AG04450 (cell line): Measurements from ENCODE around the gene PLAAT4. TPM values are rescaled to one million over a fixed set of nuclear protein-coding genes. Genes with fewer than 3 reads are reported as not detected.

Experiments used
- CTCF ChIA-PET: fragments of 300-600, 350-600 bp; formaldehyde crosslinking; extraction: SDS; loops from one replicate; lab custom pipeline; 2022; ENCODE audit warnings: antibody characterized with exemption, inconsistent platforms; lab: Charles Lee
- POLR2A ChIA-PET: fragments of 350-600 bp; formaldehyde crosslinking; extraction: SDS; loops from one replicate; lab custom pipeline; 2021; ENCODE audit warnings: antibody characterized with exemption, inconsistent platforms; lab: Yijun Ruan, JAX
- DNase-seq: peaks from one replicate; pipeline ENCODE4 v3.0.0-alpha.2; 2011; ENCODE audit warnings: low read depth, low spot score
- H3K27ac ChIP-seq: one replicate; pipeline ENCODE4 v1.5.1; 2012; ENCODE audit warnings: low read depth, low read length, control low read depth
- H3K27me3 ChIP-seq: one replicate; pipeline ENCODE4 v1.6.0; 2012; ENCODE audit warnings: low read length; ENCODE audit not compliant: control insufficient read depth, insufficient read depth
- H3K4me3 ChIP-seq: 2 replicates; pipeline ENCODE4 v1.5.1; 2011; ENCODE audit warnings: mild to moderate bottlenecking, low read depth, low read length, control low read depth
- H3K9me3 ChIP-seq: 2 replicates; pipeline ENCODE4 v1.5.1; 2012; ENCODE audit warnings: low read length; ENCODE audit not compliant: control insufficient read depth, insufficient read depth
- CTCF ChIP-seq: IDR thresholded peaks from 2 replicates; pipeline ENCODE4 v1.5.1; 2011; ENCODE audit warnings: low read depth, low read length, control low read depth, inconsistent platforms
- polyA plus RNA-seq: library from polyadenylated mRNA; depleted of rRNA; stranded (reverse); fragments of >200 nt; gene quantifications from 2 replicates; pipeline ENCODE4 v1.2.3, GENCODE V29; 2011

PLAAT4 gene
- polyA plus RNA-seq, 1 experiment: 3.5 TPM

GRCh38 chr11:63516109-63516508, 20.5 kb upstream of the PLAAT4 start:
- H3K27me3 ChIP-seq: no peaks in the 10 kb centered on the region
- H3K4me3 ChIP-seq: no peak overlapping the region
- ChIA-PET CTCF (no interaction called here), POLR2A (no interaction called here)
- no peaks in the 10 kb centered on the region for H3K9me3 ChIP-seq
- TF ChIP-seq CTCF: no peak
- no peak overlapping the region for H3K27ac ChIP-seq
- DNase-seq: no peak

GRCh38 chr11:63517156-63517555, 19.5 kb upstream of the PLAAT4 start:
- no peak overlapping the region for H3K4me3 ChIP-seq
- DNase-seq: no peak
- no peak overlapping the region for H3K27ac ChIP-seq
- TF ChIP-seq CTCF: no peak
- POLR2A ChIA-PET: no interaction called here
- CTCF ChIA-PET: interaction anchor here (0.8 kb wide), 1 partner anchor 57 kb away, joined by 3 read pairs; no protein-coding TSS in a partner anchor
- H3K9me3 ChIP-seq: no peaks in the 10 kb centered on the region
- H3K27me3 ChIP-seq: no peaks in the 10 kb centered on the region

- DNase-seq: no peak
- Histone ChIP-seq H3K27me3 (no peaks in the 10 kb centered on the region), H3K27ac (no peak overlapping the region)
These were observed 18.1 kb upstream of the PLAAT4 start for GRCh38 chr11:63518548-63518947.

GRCh38 chr11:63520606-63521170, 15.9 kb upstream of the PLAAT4 start:
- no peaks in the 10 kb centered on the region for H3K9me3 ChIP-seq
- no peak for DNase-seq
- CTCF ChIA-PET: interaction anchor here (1.0 kb wide), 1 partner anchor 42 kb away, joined by 4 read pairs; no protein-coding TSS in a partner anchor

More at GRCh38 chr11:63518548-63518947, 18.1 kb upstream of the PLAAT4 start:
- Histone ChIP-seq H3K4me3 (no peak overlapping the region), H3K9me3 (no peaks in the 10 kb centered on the region)
- POLR2A ChIA-PET: no interaction called here
- no peak for TF ChIP-seq CTCF
- CTCF ChIA-PET: interaction anchor here (0.6 to 1.0 kb wide), 2 partner anchors 18 to 39 kb away, joined by 3 read pairs; partner anchors contain the start of gene PLAAT4

More at GRCh38 chr11:63520606-63521170, 15.9 kb upstream of the PLAAT4 start:
- Histone ChIP-seq H3K27ac (no peak overlapping the region), H3K4me3 (no peak overlapping the region), H3K27me3 (no peaks in the 10 kb centered on the region)
- POLR2A ChIA-PET: no interaction called here
- TF ChIP-seq CTCF: no peak
